Muscle of leg (tissue), 11 donors: ENCODE measurements around the gene NECTIN3. TPM values are rescaled to one million over a fixed set of nuclear protein-coding genes. Genes with fewer than 3 reads are reported as not detected.

Source experiments
- DNase-seq: peaks from one replicate; pipeline ENCODE4 v3.0.0; 2013
- H3K27ac ChIP-seq: one replicate; pipeline ENCODE4 v1.5.1; 2013; ENCODE audit warnings: mild to moderate bottlenecking, low read length, control low read depth
- H3K27me3 ChIP-seq: one replicate; pipeline ENCODE4 v1.6.1; 2013; ENCODE audit warnings: low read length; ENCODE audit not compliant: control insufficient read depth, insufficient read depth
- H3K36me3 ChIP-seq: one replicate; pipeline ENCODE4 v1.6.1; 2013; ENCODE audit warnings: low read length; ENCODE audit not compliant: control insufficient read depth, insufficient read depth
- H3K4me1 ChIP-seq: one replicate; pipeline ENCODE4 v1.6.1; 2013; ENCODE audit warnings: low read length; ENCODE audit not compliant: control insufficient read depth, insufficient read depth
- H3K4me3 ChIP-seq: one replicate; pipeline ENCODE4 v1.5.1; 2013; ENCODE audit warnings: low read length, control low read depth
- H3K9me3 ChIP-seq: replicated peaks from 2 replicates; pipeline ENCODE4 v1.6.1; 2013; ENCODE audit warnings: low read depth, low read length; ENCODE audit not compliant: control insufficient read depth
- WGBS: methylation state at CpG from one replicate; pipeline ENCODE4 v1.1.5; 2013; ENCODE audit warnings: missing lambda C conversion rate; ENCODE audit not compliant: insufficient coverage; 5-methylcytosine and 5-hydroxymethylcytosine counted together
- polyA plus RNA-seq, 8 donors: library from polyadenylated mRNA; unstranded; fragments of 120-200 nt; gene quantifications; one replicate each; pipeline versions ENCODE4 v1.2.1 to v1.2.3, GENCODE V29; 2013; ENCODE audit warnings: inconsistent platforms in 1 of 8, low replicate concordance in 1 of 8; ENCODE audit not compliant: insufficient read length in 8 of 8, insufficient read depth in 1 of 8
- total RNA-seq: library from RNA; stranded (reverse); fragments of 120-200 nt; gene quantifications from one replicate; pipeline ENCODE4 v1.2.4, GENCODE V29; 2013

Gene NECTIN3
- total and polyA plus RNA-seq, 9 donors = 18.5 to 35.1 (median 27.2) TPM

DNA sequence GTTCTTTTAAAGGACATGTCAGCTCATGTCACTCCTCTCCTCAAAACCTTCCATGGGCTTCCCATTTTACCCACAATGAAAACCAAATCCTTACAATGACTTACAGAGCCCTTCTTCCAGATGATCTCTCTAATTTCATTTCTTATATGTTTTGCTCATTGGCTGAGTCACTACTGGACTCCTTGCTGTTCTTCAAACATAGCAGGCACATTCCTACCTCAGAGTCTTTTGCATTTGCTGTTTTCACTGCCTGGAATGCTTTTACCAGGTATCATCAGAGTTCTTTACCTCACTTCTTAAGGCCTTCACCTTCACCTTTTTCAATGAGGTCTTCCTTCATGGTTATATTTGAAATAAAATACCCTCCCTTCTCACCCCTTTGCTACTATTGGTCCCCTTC, 57.3 kb downstream of the NECTIN3 start:
- Histone ChIP-seq H3K4me1 (no peaks in the 10 kb centered on the region), H3K36me3 (peaks cover 6% of the 10 kb centered on the region), H3K27me3 (no peaks in the 10 kb centered on the region), H3K4me3 (no peak overlapping the region), H3K9me3 (no peaks in the 10 kb centered on the region), H3K27ac (no peak overlapping the region)
- no peak for DNase-seq

GRCh38 chr3:111130827-111131226, 59.2 kb downstream of the NECTIN3 start:
- H3K27ac ChIP-seq = no peak overlapping the region

DNA sequence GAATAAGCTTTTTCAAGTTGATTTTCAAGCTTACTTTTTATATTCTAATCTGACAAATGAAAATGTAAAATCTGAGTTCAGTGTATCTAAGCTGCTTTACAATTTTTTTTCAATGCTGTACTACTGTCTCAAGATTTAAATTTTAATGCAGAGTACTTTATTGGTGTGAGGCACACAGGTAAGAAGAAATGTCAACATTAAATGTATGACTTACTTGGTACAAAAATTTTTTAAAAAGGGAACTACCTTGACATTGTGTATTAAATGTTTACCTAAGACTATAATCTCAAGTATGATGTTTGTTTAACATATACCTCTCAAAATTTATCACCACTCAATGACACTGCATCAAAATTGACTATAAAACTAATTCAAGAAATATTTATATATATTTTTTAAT, 62.7 kb downstream of the NECTIN3 start:
- Histone ChIP-seq H3K4me1 (no peaks in the 10 kb centered on the region), H3K9me3 (no peaks in the 10 kb centered on the region), H3K27ac (no peak overlapping the region), H3K36me3 (peaks cover 3% of the 10 kb centered on the region), H3K4me3 (no peak overlapping the region), H3K27me3 (no peaks in the 10 kb centered on the region)
- no peak for DNase-seq

More at GRCh38 chr3:111130827-111131226, 59.2 kb downstream of the NECTIN3 start:
- H3K4me1 ChIP-seq = no peaks in the 10 kb centered on the region
- H3K9me3 ChIP-seq = no peaks in the 10 kb centered on the region
- no CpG with 5 or more reads among the region's 1 CpG for WGBS
- DNase-seq = no peak
- H3K4me3 ChIP-seq = no peak overlapping the region
- H3K27me3 ChIP-seq = no peaks in the 10 kb centered on the region
- H3K36me3 ChIP-seq = peaks cover 6% of the 10 kb centered on the region

GRCh38 chr3:111151438-111151837, 79.8 kb downstream of the NECTIN3 start:
- Histone ChIP-seq H3K36me3 (no peaks in the 10 kb centered on the region), H3K4me3 (no peak overlapping the region), H3K27ac (no peak overlapping the region), H3K27me3 (no peaks in the 10 kb centered on the region), H3K4me1 (no peaks in the 10 kb centered on the region), H3K9me3 (no peaks in the 10 kb centered on the region)
- no peak for DNase-seq

GRCh38 chr3:111152496-111152895, 80.9 kb downstream of the NECTIN3 start:
- Histone ChIP-seq H3K36me3 (no peaks in the 10 kb centered on the region), H3K27ac (no peak overlapping the region), H3K27me3 (no peaks in the 10 kb centered on the region), H3K4me3 (no peak overlapping the region), H3K4me1 (no peaks in the 10 kb centered on the region), H3K9me3 (no peaks in the 10 kb centered on the region)
- DNase-seq = no peak
- no CpG with 5 or more reads among the region's 1 CpG for WGBS

GRCh38 chr3:111156517-111156916, 84.9 kb downstream of the NECTIN3 start:
- H3K9me3 ChIP-seq = no peaks in the 10 kb centered on the region
- no peak overlapping the region for H3K27ac ChIP-seq
- no peaks in the 10 kb centered on the region for H3K4me1 ChIP-seq
- no CpG with 5 or more reads among the region's 2 CpGs for WGBS
- DNase-seq = no peak
- no peaks in the 10 kb centered on the region for H3K36me3 ChIP-seq
- H3K27me3 ChIP-seq = no peaks in the 10 kb centered on the region
- H3K4me3 ChIP-seq = no peak overlapping the region

DNA sequence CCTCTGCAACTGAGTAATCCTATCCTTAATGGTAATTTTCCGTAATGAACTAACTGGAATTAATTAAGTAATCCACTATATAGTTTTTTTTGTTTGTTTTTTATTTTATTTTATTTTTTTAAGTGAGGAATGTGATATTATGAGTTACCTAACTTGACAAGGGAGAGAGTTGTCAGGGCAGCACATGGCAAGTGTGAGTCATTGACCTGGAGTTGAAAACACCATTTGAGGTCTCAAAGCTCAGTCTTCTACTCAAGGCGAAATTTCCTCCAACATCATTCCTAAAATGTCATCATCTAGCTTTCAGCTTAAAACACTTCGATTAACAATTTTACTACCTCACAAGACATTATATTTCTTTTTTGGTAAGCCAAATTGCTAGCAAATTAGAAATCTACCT, 87.8 kb downstream of the NECTIN3 start:
- no peaks in the 10 kb centered on the region for H3K27me3 ChIP-seq
- no CpG with 5 or more reads among the region's 3 CpGs for WGBS
- H3K4me1 ChIP-seq = no peaks in the 10 kb centered on the region
- H3K36me3 ChIP-seq = no peaks in the 10 kb centered on the region
- H3K4me3 ChIP-seq = no peak overlapping the region
- H3K9me3 ChIP-seq = no peaks in the 10 kb centered on the region
- H3K27ac ChIP-seq = no peak overlapping the region
- DNase-seq = peak; percentile 6

DNA sequence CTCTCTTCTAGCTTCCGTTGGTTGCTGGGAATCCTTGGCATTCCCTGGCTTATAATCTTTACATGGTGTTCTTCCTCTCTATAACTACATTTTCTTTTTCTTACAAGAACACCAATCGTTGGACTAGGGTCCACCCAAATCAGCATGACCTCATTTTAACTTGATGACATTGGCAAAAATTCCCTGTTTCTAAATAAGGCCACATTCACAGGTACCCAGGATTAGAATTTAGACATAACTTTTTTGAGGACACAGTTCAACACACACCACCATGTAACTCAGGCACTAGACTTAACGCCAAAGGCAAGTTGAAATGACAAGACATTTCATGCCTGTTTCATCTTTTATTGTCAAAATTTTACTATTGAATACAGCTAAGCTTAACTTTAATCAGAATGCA, 93.0 kb downstream of the NECTIN3 start:
- WGBS = 95% methylated on average over 2 of the region's 3 CpGs
- Histone ChIP-seq H3K9me3 (no peaks in the 10 kb centered on the region), H3K27ac (no peak overlapping the region), H3K4me1 (no peaks in the 10 kb centered on the region), H3K27me3 (no peaks in the 10 kb centered on the region), H3K36me3 (no peaks in the 10 kb centered on the region), H3K4me3 (no peak overlapping the region)
- no peak for DNase-seq

DNA sequence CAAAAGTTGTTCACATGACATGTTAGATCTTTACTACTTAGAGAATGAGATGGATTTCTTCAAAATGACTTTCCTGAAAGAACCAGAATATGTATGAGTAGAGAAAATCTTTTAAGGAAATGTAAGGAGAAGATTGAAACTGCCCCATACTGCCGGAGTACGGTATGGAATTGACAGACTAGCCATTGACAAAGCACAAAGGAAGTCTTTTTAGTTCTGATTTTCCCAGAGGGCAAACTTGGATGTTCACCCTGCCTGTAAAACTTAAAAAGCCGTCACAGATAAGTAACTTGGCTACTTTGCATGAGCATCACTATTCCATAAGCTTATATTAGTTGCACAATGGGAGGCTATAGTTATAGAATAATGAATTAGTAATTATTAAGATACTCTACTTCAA, 93.8 kb downstream of the NECTIN3 start:
- 50% methylated on average over 2 of the region's 3 CpGs for WGBS
- H3K27ac ChIP-seq = no peak overlapping the region
- H3K9me3 ChIP-seq = no peaks in the 10 kb centered on the region
- no peaks in the 10 kb centered on the region for H3K4me1 ChIP-seq
- DNase-seq = no peak
- H3K4me3 ChIP-seq = no peak overlapping the region
- no peaks in the 10 kb centered on the region for H3K36me3 ChIP-seq
- H3K27me3 ChIP-seq = no peaks in the 10 kb centered on the region

- peak; percentile 5 for DNase-seq
- no peaks in the 10 kb centered on the region for H3K27me3 ChIP-seq
- WGBS = no CpG with 5 or more reads among the region's 2 CpGs
- H3K4me1 ChIP-seq = no peaks in the 10 kb centered on the region
- no peaks in the 10 kb centered on the region for H3K9me3 ChIP-seq
- no peak overlapping the region for H3K4me3 ChIP-seq
- H3K27ac ChIP-seq = no peak overlapping the region
- peaks cover 2% of the 10 kb centered on the region for H3K36me3 ChIP-seq
Measured at GRCh38 chr3:111173328-111173900, 101.8 kb downstream of the NECTIN3 start.

DNA sequence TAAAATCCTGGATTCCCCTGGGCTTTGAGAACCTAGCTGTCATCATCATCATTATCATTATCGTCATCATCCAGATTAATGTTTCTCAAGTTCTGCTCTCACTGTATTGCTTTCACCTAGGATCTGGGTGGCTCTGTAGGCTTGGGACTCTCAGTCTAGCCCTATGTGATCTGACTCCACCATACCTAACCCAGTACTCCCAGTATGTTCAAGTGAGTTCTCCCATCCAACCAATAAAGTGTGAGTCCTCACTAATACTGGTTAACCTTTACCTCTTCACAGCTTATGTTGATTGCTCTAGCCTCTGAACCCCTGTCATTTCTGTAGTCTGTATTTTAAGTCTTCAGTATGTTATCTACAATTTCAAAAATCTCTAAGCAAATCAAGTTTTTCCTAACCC, 102.3 kb downstream of the NECTIN3 start:
- Histone ChIP-seq H3K4me3 (no peak overlapping the region), H3K27ac (no peak overlapping the region), H3K27me3 (no peaks in the 10 kb centered on the region), H3K4me1 (no peaks in the 10 kb centered on the region), H3K36me3 (peaks cover 2% of the 10 kb centered on the region), H3K9me3 (no peaks in the 10 kb centered on the region)
- no peak for DNase-seq
- 60% methylated on average over 1 of the region's 1 CpG for WGBS
